ENCODE results near the gene TDRD9. TPM values are rescaled to one million over a fixed set of nuclear protein-coding genes. Genes with fewer than 3 reads are reported as not detected.

TDRD9 gene
- total and polyA plus RNA-seq, 2 of the 4 experiments (the other 2 are of a cell fraction): 0.07 to 0.18 TPM

DNA sequence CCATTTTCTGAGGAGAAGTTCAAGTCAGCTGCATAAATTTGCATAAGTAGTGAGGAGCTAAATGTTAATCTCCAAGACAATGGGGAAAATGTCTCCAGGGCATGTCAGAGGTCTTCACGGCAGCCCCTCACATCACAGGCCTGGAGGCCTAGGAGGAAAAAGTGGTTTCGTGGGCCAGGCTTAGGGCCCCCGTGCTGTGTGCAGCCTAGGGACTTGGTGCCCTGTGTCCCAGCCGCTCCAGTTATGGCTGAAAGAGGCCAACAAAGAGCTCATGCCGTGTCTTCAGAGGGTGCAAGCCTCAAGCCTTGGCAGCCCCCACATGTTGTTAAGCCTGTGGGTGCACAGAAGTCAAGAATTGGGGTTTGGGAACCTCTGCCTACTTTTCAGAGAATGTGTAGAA is 55.9 kb downstream of the TDRD9 start:
- TF ChIP-seq POLR2A (IDR thresholded peaks at IDR 0.05; ENCODE audit: low read depth, low read length) (no peak), CHD1 (IDR thresholded peaks at IDR 0.05; ENCODE audit: low read depth, low read length) (no peak), CEBPB (IDR thresholded peaks at IDR 0.05; ENCODE audit: low read depth, low read length) (no peak), MAFK (IDR thresholded peaks at IDR 0.05; ENCODE audit: low read depth, low read length) (no peak), FOS (IDR thresholded peaks at IDR 0.05; ENCODE audit: low read depth, low read length) (no peak), BHLHE40 (IDR thresholded peaks at IDR 0.05; ENCODE audit: low read depth, low read length) (no peak), NFE2L2 (IDR thresholded peaks at IDR 0.05; ENCODE audit: low read depth, low read length) (no peak), SMC3 (IDR thresholded peaks at IDR 0.05; ENCODE audit: low read depth, low read length) (no peak), MAZ (IDR thresholded peaks at IDR 0.05; ENCODE audit: borderline replicate concordance, low read depth, low read length) (no peak), RAD21 (IDR thresholded peaks at IDR 0.05; ENCODE audit: low read length) (no peak), MXI1 (IDR thresholded peaks at IDR 0.05; ENCODE audit: borderline replicate concordance, low read depth, low read length) (no peak), RCOR1 (IDR thresholded peaks at IDR 0.05; ENCODE audit: insufficient replicate concordance, low read length) (no peak)
- TF ChIP-seq, protein P1, sequence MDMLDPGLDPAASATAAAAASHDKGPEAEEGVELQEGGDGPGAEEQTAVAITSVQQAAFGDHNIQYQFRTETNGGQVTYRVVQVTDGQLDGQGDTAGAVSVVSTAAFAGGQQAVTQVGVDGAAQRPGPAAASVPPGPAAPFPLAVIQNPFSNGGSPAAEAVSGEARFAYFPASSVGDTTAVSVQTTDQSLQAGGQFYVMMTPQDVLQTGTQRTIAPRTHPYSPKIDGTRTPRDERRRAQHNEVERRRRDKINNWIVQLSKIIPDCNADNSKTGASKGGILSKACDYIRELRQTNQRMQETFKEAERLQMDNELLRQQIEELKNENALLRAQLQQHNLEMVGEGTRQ (IDR thresholded peaks at IDR 0.05; ENCODE audit: low read depth, low read length): no peak
- TF ChIP-seq, protein P2, sequence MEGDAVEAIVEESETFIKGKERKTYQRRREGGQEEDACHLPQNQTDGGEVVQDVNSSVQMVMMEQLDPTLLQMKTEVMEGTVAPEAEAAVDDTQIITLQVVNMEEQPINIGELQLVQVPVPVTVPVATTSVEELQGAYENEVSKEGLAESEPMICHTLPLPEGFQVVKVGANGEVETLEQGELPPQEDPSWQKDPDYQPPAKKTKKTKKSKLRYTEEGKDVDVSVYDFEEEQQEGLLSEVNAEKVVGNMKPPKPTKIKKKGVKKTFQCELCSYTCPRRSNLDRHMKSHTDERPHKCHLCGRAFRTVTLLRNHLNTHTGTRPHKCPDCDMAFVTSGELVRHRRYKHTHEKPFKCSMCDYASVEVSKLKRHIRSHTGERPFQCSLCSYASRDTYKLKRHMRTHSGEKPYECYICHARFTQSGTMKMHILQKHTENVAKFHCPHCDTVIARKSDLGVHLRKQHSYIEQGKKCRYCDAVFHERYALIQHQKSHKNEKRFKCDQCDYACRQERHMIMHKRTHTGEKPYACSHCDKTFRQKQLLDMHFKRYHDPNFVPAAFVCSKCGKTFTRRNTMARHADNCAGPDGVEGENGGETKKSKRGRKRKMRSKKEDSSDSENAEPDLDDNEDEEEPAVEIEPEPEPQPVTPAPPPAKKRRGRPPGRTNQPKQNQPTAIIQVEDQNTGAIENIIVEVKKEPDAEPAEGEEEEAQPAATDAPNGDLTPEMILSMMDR (conservative IDR thresholded peaks at IDR 0.05; ENCODE audit: low read depth, low read length): no peak
- H4K91ac ChIP-seq (ENCODE audit: insufficient read depth, low read depth, low read length): no peak overlapping the region
- no peaks in the 10 kb centered on the region for H3K4me1 ChIP-seq (ENCODE audit: control insufficient read depth, insufficient read depth, low read length)
- H3K9ac ChIP-seq (ENCODE audit: low read depth, low read length): no peak overlapping the region
- H3K23ac ChIP-seq (ENCODE audit: low read depth, low read length): no peak overlapping the region
- no peak overlapping the region for H2BK120ac ChIP-seq (ENCODE audit: low read depth, low read length)
- ATAC-seq (ENCODE audit: low read depth) (no peak), DNase-seq (no peak)
- H2BK5ac ChIP-seq (ENCODE audit: low read depth, low read length, poor library complexity, severe bottlenecking): no peak overlapping the region
- H3K79me1 ChIP-seq (ENCODE audit: low read depth in 1 of 2, low read length in 2 of 2): no peaks in the 10 kb centered on the region
- no peak overlapping the region for H2AK5ac ChIP-seq (ENCODE audit: low read depth, low read length)
- ChIA-PET POLR2A (ENCODE audit: unreplicated experiment) (no interaction called here), CTCF (no interaction called here)
- dilution Hi-C loops (cut with HindIII; ENCODE audit: low sequenced_read_pairs, unreplicated experiment) (no loop called here), in situ Hi-C loops (cut with MboI; ENCODE audit: low sequenced_read_pairs) (loop anchor here (5.0 kb wide), 1 partner anchor 177 kb away; no protein-coding TSS in a partner anchor), intact Hi-C loops (cut with micrococcal nuclease) (loop anchor here (5.0 to 10.0 kb wide), 2 partner anchors 267 to 409 kb away; partner anchors contain the start of genes XRCC3 and ZFYVE21)
- H2BK15ac ChIP-seq (ENCODE audit: low read depth, low read length): no peak overlapping the region
- BruUV-seq (replicated peaks): no TSS peak
- no peak overlapping the region for H3K4me3 ChIP-seq (ENCODE audit: insufficient read depth, low read depth, low read length)
- H3K9me3 ChIP-seq (ENCODE audit: control insufficient read depth, insufficient read depth, low read length): no peaks in the 10 kb centered on the region
- H3K56ac ChIP-seq (ENCODE audit: extremely low read depth, insufficient read depth, low read length): no peak overlapping the region
- H2AK9ac ChIP-seq (replicated peaks; ENCODE audit: low read depth, low read length, poor library complexity): no peak overlapping the region
- H2AFZ ChIP-seq (replicated peaks; ENCODE audit: low read length, poor library complexity): no peak overlapping the region
- H4K5ac ChIP-seq (ENCODE audit: low read depth, low read length): no peak overlapping the region
- no peaks in the 10 kb centered on the region for H3K36me3 ChIP-seq (ENCODE audit: control insufficient read depth, insufficient read depth, low read length)
- no peak overlapping the region for H3K4me2 ChIP-seq (ENCODE audit: low read depth, low read length)
- 27% methylated on average over 2 of the region's 5 CpGs; no CpG with 5 or more reads in 1 of the 2 experiments for WGBS, 2 experiments (ENCODE audit: extremely low coverage in 2 of 2, insufficient read length in 1 of 2)
- H2BK20ac ChIP-seq (ENCODE audit: low read depth, low read length): no peak overlapping the region
- H3K27me3 ChIP-seq (ENCODE audit: control insufficient read depth, insufficient read depth, low read length): no peaks in the 10 kb centered on the region; the same call in none of the 2 replicates
- H3K4ac ChIP-seq (ENCODE audit: low read depth, low read length): no peak overlapping the region
- no peak overlapping the region for H4K8ac ChIP-seq (ENCODE audit: low read depth in 2 of 2, low read length in 2 of 2)
- H3K18ac ChIP-seq (ENCODE audit: low read depth, low read length): no peak overlapping the region
- no peak overlapping the region for H3K14ac ChIP-seq (replicated peaks; ENCODE audit: low read depth, low read length)
- no peak overlapping the region for H3K27ac ChIP-seq (ENCODE audit: insufficient read depth, low read length)
- H3K9me1 ChIP-seq (ENCODE audit: insufficient read depth, low read length): no peaks in the 10 kb centered on the region
- no peaks in the 10 kb centered on the region for H4K20me1 ChIP-seq (ENCODE audit: insufficient read depth, low read length)

All from IMR-90 (cell line).